Activated CD4-positive, alpha-beta T cell treated with anti-CD3 and anti-CD28 coated beads, Interleukin-2, amount 10 ng/mL, durations not matched to agents 24 days and 14 days (primary cell): ENCODE measurements around the gene CDK5RAP2. TPM values are rescaled to one million over a fixed set of nuclear protein-coding genes. Genes with fewer than 3 reads are reported as not detected.
A peak's percentile ranks its signal among the peaks of the same experiment; 100 is the strongest.

Source experiments
- DNase-seq: peaks from one replicate; pipeline ENCODE4 v3.0.0; 2022
- H3K27ac Mint-ChIP-seq: one replicate; pipeline ENCODE4 v1.8.0; 2022; ENCODE audit warnings: mild to moderate bottlenecking, mixed read lengths
- H3K27me3 Mint-ChIP-seq: one replicate; pipeline ENCODE4 v1.8.0; 2022; ENCODE audit warnings: mixed read lengths
- H3K36me3 Mint-ChIP-seq: one replicate; pipeline ENCODE4 v1.8.0; 2022; ENCODE audit warnings: low read depth, mild to moderate bottlenecking, mixed read lengths
- H3K4me1 Mint-ChIP-seq: one replicate; pipeline ENCODE4 v1.8.0; 2021; ENCODE audit warnings: mixed read lengths
- H3K4me3 Mint-ChIP-seq: one replicate; pipeline ENCODE4 v1.8.0; 2022; ENCODE audit warnings: mild to moderate bottlenecking, moderate library complexity, mixed read lengths
- H3K9me3 Mint-ChIP-seq: one replicate; pipeline ENCODE4 v1.8.0; 2021; ENCODE audit warnings: mixed read lengths
- intact Hi-C: fragments of 100-400 bp; cut with micrococcal nuclease; formaldehyde crosslinking; loops from one replicate; pipeline ENCODE4 v1.15.1; 2023
- total RNA-seq: library from RNA; stranded (reverse); gene quantifications from 2 replicates; pipeline ENCODE4 v1.2.3, GENCODE V29; 2022

CDK5RAP2 gene
- total RNA-seq, 1 donor from 2014 or later: 70.0 TPM

- Mint-ChIP-seq H3K27me3 (no peaks in the 10 kb centered on the region), H3K36me3 (peaks cover 62% of the 10 kb centered on the region), H3K4me1 (peaks cover 28% of the 10 kb centered on the region), H3K9me3 (no peaks in the 10 kb centered on the region), H3K27ac (no peak overlapping the region), H3K4me3 (no peak overlapping the region)
- no peak for DNase-seq
- intact Hi-C loops: no loop called here
Measured at GRCh38 chr9:120435091-120435490, 144.9 kb downstream of the CDK5RAP2 start.

- intact Hi-C loops: no loop called here
- Mint-ChIP-seq H3K4me1 (peaks cover 25% of the 10 kb centered on the region), H3K27ac (no peak overlapping the region), H3K36me3 (peaks cover 59% of the 10 kb centered on the region), H3K27me3 (no peaks in the 10 kb centered on the region), H3K4me3 (no peak overlapping the region), H3K9me3 (no peaks in the 10 kb centered on the region)
- no peak for DNase-seq
Measured at GRCh38 chr9:120434532-120434931, 145.4 kb downstream of the CDK5RAP2 start.

GRCh38 chr9:120433701-120434100, 146.3 kb downstream of the CDK5RAP2 start:
- H3K27me3 Mint-ChIP-seq: no peaks in the 10 kb centered on the region
- no peak overlapping the region for H3K27ac Mint-ChIP-seq
- intact Hi-C loops: no loop called here
- peaks cover 52% of the 10 kb centered on the region for H3K36me3 Mint-ChIP-seq
- H3K9me3 Mint-ChIP-seq: no peaks in the 10 kb centered on the region
- peaks cover 19% of the 10 kb centered on the region for H3K4me1 Mint-ChIP-seq
- DNase-seq: no peak
- no peak overlapping the region for H3K4me3 Mint-ChIP-seq

- DNase-seq: no peak
- Mint-ChIP-seq H3K4me3 (no peak overlapping the region), H3K4me1 (peaks cover 9% of the 10 kb centered on the region), H3K9me3 (no peaks in the 10 kb centered on the region), H3K27me3 (no peaks in the 10 kb centered on the region), H3K27ac (no peak overlapping the region), H3K36me3 (peaks cover 46% of the 10 kb centered on the region)
- intact Hi-C loops: no loop called here
Measured at GRCh38 chr9:120432600-120432999, 147.4 kb downstream of the CDK5RAP2 start.

- intact Hi-C loops: no loop called here
- DNase-seq: no peak
- Mint-ChIP-seq H3K9me3 (no peaks in the 10 kb centered on the region), H3K27me3 (no peaks in the 10 kb centered on the region), H3K4me3 (no peak overlapping the region), H3K27ac (no peak overlapping the region), H3K36me3 (peaks cover 48% of the 10 kb centered on the region), H3K4me1 (peaks cover 5% of the 10 kb centered on the region)
Measured at GRCh38 chr9:120431268-120431667, 148.7 kb downstream of the CDK5RAP2 start.

- H3K27me3 Mint-ChIP-seq: no peaks in the 10 kb centered on the region
- no peaks in the 10 kb centered on the region for H3K9me3 Mint-ChIP-seq
- H3K36me3 Mint-ChIP-seq: peaks cover 55% of the 10 kb centered on the region
- intact Hi-C loops: no loop called here
- no peak overlapping the region for H3K4me3 Mint-ChIP-seq
- peaks cover 1% of the 10 kb centered on the region for H3K4me1 Mint-ChIP-seq
- no peak for DNase-seq
- no peak overlapping the region for H3K27ac Mint-ChIP-seq
Measured at GRCh38 chr9:120424248-120424647, 155.7 kb downstream of the CDK5RAP2 start.

GRCh38 chr9:120423812-120424211, 156.2 kb downstream of the CDK5RAP2 start:
- no peak for DNase-seq
- peaks cover 58% of the 10 kb centered on the region for H3K36me3 Mint-ChIP-seq
- no peaks in the 10 kb centered on the region for H3K27me3 Mint-ChIP-seq
- H3K9me3 Mint-ChIP-seq: no peaks in the 10 kb centered on the region
- peaks cover 1% of the 10 kb centered on the region for H3K4me1 Mint-ChIP-seq
- H3K27ac Mint-ChIP-seq: no peak overlapping the region
- no peak overlapping the region for H3K4me3 Mint-ChIP-seq
- intact Hi-C loops: no loop called here

- DNase-seq: no peak
- Mint-ChIP-seq H3K4me3 (no peak overlapping the region), H3K27ac (no peak overlapping the region), H3K4me1 (peaks cover 5% of the 10 kb centered on the region), H3K9me3 (no peaks in the 10 kb centered on the region), H3K36me3 (peaks cover 63% of the 10 kb centered on the region), H3K27me3 (no peaks in the 10 kb centered on the region)
- intact Hi-C loops: no loop called here
Measured at GRCh38 chr9:120421977-120422376, 158.0 kb downstream of the CDK5RAP2 start.

- no peak for DNase-seq
- Mint-ChIP-seq H3K9me3 (no peaks in the 10 kb centered on the region), H3K27me3 (no peaks in the 10 kb centered on the region), H3K27ac (no peak overlapping the region), H3K4me1 (peaks cover 3% of the 10 kb centered on the region), H3K4me3 (no peak overlapping the region), H3K36me3 (peaks cover 52% of the 10 kb centered on the region)
- intact Hi-C loops: no loop called here
Measured at GRCh38 chr9:120418315-120418714, 161.7 kb downstream of the CDK5RAP2 start.

GRCh38 chr9:120416781-120417427, 163.1 kb downstream of the CDK5RAP2 start:
- Mint-ChIP-seq H3K27ac (peak overlapping the region; percentile 34), H3K27me3 (no peaks in the 10 kb centered on the region), H3K9me3 (no peaks in the 10 kb centered on the region), H3K4me1 (peaks cover 3% of the 10 kb centered on the region), H3K36me3 (peaks cover 47% of the 10 kb centered on the region), H3K4me3 (no peak overlapping the region)
- intact Hi-C loops: no loop called here
- DNase-seq: no peak

GRCh38 chr9:120413121-120414048, 166.6 kb downstream of the CDK5RAP2 start:
- no peak overlapping the region for H3K27ac Mint-ChIP-seq

GRCh38 chr9:120412425-120412951, 167.5 kb downstream of the CDK5RAP2 start:
- H3K27me3 Mint-ChIP-seq: no peaks in the 10 kb centered on the region
- no peaks in the 10 kb centered on the region for H3K9me3 Mint-ChIP-seq
- peaks cover 42% of the 10 kb centered on the region for H3K36me3 Mint-ChIP-seq
- intact Hi-C loops: no loop called here
- DNase-seq: no peak
- no peak overlapping the region for H3K4me3 Mint-ChIP-seq
- no peaks in the 10 kb centered on the region for H3K4me1 Mint-ChIP-seq
- no peak overlapping the region for H3K27ac Mint-ChIP-seq

More at GRCh38 chr9:120413121-120414048, 166.6 kb downstream of the CDK5RAP2 start:
- intact Hi-C loops: no loop called here
- Mint-ChIP-seq H3K9me3 (no peaks in the 10 kb centered on the region), H3K36me3 (peaks cover 42% of the 10 kb centered on the region), H3K4me3 (no peak overlapping the region), H3K4me1 (peaks cover 3% of the 10 kb centered on the region), H3K27me3 (no peaks in the 10 kb centered on the region)
- no peak for DNase-seq

GRCh38 chr9:120411862-120412424, 168.0 kb downstream of the CDK5RAP2 start:
- Mint-ChIP-seq H3K27me3 (no peaks in the 10 kb centered on the region), H3K9me3 (no peaks in the 10 kb centered on the region), H3K36me3 (peaks cover 44% of the 10 kb centered on the region), H3K4me1 (no peaks in the 10 kb centered on the region), H3K27ac (no peak overlapping the region), H3K4me3 (no peak overlapping the region)
- intact Hi-C loops: no loop called here
- no peak for DNase-seq
